HG03097 (cell line): ENCODE data around the gene FGF23.

Experiments
- ATAC-seq: cut with Tn5 transposase; IDR thresholded peaks from one replicate; pipeline ENCODE4 v1.9.1; 2021; ENCODE audit not compliant: unreplicated experiment, low FRiP score

Gene FGF23

DNA sequence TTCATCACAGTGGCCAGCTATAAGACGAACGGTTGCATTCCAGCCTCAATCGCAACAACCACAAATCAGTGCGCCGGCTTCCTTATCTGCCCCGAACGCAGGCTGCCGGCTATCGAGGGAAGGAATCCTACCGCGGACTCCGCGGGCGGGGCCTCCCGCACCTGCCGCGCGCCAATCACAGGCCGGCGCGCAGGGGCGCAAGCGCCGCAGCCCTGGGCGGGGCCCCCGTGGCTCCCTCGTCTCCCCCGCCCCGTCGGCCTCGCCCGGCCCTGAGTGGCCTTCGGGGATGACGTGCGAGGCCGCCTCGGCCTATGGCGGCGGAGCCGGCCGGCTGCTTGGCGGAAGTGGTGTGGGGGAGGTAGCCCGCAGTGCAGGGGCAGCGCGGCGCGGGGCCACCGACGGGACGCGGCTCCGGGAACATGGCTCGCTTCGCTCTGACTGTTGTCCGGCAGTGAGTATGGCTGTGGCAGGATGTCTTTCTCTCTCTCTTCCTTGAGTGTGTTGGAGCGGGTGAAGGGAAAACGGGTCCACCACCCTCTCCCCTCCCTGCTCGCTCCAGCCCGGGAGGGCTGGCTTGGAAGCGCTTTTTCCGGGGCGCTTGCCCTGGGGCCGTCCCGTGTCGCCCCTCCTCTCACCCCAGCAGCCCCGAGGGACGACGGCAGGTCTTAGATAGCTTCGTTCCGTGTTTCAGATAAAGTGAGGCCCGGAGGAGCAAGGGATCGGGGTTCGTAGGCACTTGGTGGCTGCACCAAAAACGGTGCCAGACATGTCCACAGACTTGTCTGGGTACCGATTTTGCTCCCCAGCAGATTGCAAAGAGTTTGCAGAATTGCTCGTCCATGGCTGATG, 58.4 kb downstream of the FGF23 start, which contains the start of gene TIGAR:
Gene TIGAR (plus strand): TSS at position 361 of the 849 bp plus-strand sequence. CDS start 59 bp downstream, at position 420.
- ATAC-seq: peak; percentile 96

- peak; percentile 26 for ATAC-seq
Observed at GRCh38 chr12:4320497-4320852, 59.0 kb downstream of the FGF23 start.
